DND-41 (cell line): Measurements from ENCODE around the gene CYP46A1.

Experiments
- ATAC-seq: fragments of 200-7000 bp; cut with Tn5 transposase; 3 replicates; pipeline ENCODE4 v1.9.1; 2021; ENCODE audit warnings: low read depth; ENCODE audit not compliant: insufficient read depth
- DNase-seq: peaks from one replicate; pipeline ENCODE4 v3.0.0-alpha.2; 2020
- H2AFZ ChIP-seq: 2 replicates; pipeline ENCODE4 v1.6.0; 2012; ENCODE audit warnings: low read depth, low read length
- H3K27ac ChIP-seq: 2 replicates; pipeline ENCODE4 v1.5.1; 2012; ENCODE audit warnings: low read length, inconsistent platforms
- H3K27me3 ChIP-seq: fragments of 200-600 bp; sonication (generic); 2 replicates; pipeline ENCODE4 v1.6.0; 2012; ENCODE audit warnings: low read length, mild to moderate bottlenecking, inconsistent platforms; ENCODE audit not compliant: insufficient read depth, poor library complexity
- H3K36me3 ChIP-seq: 2 replicates; pipeline ENCODE4 v1.5.1; 2012; ENCODE audit warnings: low read length, inconsistent platforms; ENCODE audit not compliant: insufficient read depth
- H3K4me1 ChIP-seq: 2 replicates; pipeline ENCODE4 v1.5.1; 2012; ENCODE audit warnings: mild to moderate bottlenecking, low read length; ENCODE audit not compliant: insufficient read depth
- H3K4me2 ChIP-seq: 2 replicates; pipeline ENCODE4 v1.6.0; 2012; ENCODE audit warnings: mild to moderate bottlenecking, moderate library complexity, low read length, inconsistent platforms; ENCODE audit not compliant: insufficient read depth
- H3K4me3 ChIP-seq, 2 experiments: fragments of 200-600 bp in 1 of 2; shearing (Covaris generic) in 1 of 2; 2 replicates each; pipeline ENCODE4 v1.5.1; 2012 to 2016; ENCODE audit warnings: inconsistent platforms in 2 of 2, low read length in 2 of 2, mild to moderate bottlenecking in 2 of 2, low read depth in 1 of 2, moderate library complexity in 1 of 2
- H3K79me2 ChIP-seq: 2 replicates; pipeline ENCODE4 v1.6.0; 2012; ENCODE audit warnings: low read length, inconsistent platforms; ENCODE audit not compliant: insufficient read depth
- H3K9ac ChIP-seq: 2 replicates; pipeline ENCODE4 v1.6.0; 2012; ENCODE audit warnings: low read depth, mild to moderate bottlenecking, inconsistent platforms, low read length, moderate library complexity
- H3K9me3 ChIP-seq: 2 replicates; pipeline ENCODE4 v1.5.1; 2012; ENCODE audit warnings: low read length, moderate library complexity, mild to moderate bottlenecking, inconsistent platforms; ENCODE audit not compliant: insufficient read depth, severe bottlenecking
- H4K20me1 ChIP-seq: 2 replicates; pipeline ENCODE4 v1.6.0; 2012; ENCODE audit warnings: low read length; ENCODE audit not compliant: insufficient read depth
- EZH2 ChIP-seq: IDR thresholded peaks from 3 replicates; pipeline ENCODE4 v1.6.1; 2012; ENCODE audit warnings: borderline replicate concordance, low read depth, mild to moderate bottlenecking, moderate library complexity, low read length, inconsistent platforms; ENCODE audit not compliant: severe bottlenecking
- TF ChIP-seq, protein P1 (sequence below): IDR thresholded peaks from 2 replicates; pipeline ENCODE4 v1.5.1; 2012; ENCODE audit warnings: borderline replicate concordance, low read length, moderate library complexity, mild to moderate bottlenecking; ENCODE audit not compliant: poor library complexity, severe bottlenecking; ENCODE audit errors: extremely low read depth

The CYP46A1 gene

DNA sequence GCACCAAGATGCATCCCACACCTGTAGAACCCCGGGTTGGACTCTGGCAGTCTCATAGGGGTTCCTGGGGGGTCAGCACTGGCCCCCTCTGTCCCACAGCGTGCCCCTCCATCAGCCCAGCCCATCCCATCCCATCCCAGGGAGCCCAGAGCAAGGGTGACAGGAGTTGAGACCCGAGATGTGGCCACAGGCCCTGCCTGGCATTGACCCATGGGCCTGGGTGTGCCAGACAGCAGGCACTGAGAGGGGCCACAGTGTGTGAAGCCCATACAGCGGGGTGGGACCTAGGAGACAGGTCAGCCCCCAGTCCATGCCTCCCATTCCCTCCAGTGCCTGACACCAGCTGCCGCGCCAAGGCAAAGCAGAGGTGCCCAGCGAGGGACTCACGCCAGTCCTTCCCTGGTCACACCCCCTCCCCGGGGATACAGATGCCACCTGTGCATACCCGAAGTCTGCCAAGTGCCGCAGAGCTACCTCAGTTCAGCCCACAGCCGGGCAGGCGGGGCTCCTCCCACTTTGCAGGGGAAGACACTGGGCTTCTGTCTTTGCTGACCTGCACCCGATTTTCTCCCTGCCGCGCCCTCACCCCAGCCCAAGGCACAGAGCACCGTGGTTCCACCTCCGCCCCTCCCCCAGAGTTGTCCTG lies 50.4 kb downstream of the CYP46A1 start:
- Histone ChIP-seq H3K4me3 (no peak overlapping the region), H3K9me3 (no peaks in the 10 kb centered on the region), H2AFZ (no peak overlapping the region), H4K20me1 (peaks cover 5% of the 10 kb centered on the region), H3K36me3 (no peaks in the 10 kb centered on the region), H3K27ac (no peak overlapping the region), H3K4me1 (no peaks in the 10 kb centered on the region), H3K79me2 (no peaks in the 10 kb centered on the region), H3K9ac (no peak overlapping the region), H3K27me3 (peaks cover 8% of the 10 kb centered on the region), H3K4me2 (no peak overlapping the region)
- DNase-seq, result no peak
- ATAC-seq, result no peak
- no peak for TF ChIP-seq EZH2
- TF ChIP-seq, protein P1, sequence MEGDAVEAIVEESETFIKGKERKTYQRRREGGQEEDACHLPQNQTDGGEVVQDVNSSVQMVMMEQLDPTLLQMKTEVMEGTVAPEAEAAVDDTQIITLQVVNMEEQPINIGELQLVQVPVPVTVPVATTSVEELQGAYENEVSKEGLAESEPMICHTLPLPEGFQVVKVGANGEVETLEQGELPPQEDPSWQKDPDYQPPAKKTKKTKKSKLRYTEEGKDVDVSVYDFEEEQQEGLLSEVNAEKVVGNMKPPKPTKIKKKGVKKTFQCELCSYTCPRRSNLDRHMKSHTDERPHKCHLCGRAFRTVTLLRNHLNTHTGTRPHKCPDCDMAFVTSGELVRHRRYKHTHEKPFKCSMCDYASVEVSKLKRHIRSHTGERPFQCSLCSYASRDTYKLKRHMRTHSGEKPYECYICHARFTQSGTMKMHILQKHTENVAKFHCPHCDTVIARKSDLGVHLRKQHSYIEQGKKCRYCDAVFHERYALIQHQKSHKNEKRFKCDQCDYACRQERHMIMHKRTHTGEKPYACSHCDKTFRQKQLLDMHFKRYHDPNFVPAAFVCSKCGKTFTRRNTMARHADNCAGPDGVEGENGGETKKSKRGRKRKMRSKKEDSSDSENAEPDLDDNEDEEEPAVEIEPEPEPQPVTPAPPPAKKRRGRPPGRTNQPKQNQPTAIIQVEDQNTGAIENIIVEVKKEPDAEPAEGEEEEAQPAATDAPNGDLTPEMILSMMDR, result no peak

DNA sequence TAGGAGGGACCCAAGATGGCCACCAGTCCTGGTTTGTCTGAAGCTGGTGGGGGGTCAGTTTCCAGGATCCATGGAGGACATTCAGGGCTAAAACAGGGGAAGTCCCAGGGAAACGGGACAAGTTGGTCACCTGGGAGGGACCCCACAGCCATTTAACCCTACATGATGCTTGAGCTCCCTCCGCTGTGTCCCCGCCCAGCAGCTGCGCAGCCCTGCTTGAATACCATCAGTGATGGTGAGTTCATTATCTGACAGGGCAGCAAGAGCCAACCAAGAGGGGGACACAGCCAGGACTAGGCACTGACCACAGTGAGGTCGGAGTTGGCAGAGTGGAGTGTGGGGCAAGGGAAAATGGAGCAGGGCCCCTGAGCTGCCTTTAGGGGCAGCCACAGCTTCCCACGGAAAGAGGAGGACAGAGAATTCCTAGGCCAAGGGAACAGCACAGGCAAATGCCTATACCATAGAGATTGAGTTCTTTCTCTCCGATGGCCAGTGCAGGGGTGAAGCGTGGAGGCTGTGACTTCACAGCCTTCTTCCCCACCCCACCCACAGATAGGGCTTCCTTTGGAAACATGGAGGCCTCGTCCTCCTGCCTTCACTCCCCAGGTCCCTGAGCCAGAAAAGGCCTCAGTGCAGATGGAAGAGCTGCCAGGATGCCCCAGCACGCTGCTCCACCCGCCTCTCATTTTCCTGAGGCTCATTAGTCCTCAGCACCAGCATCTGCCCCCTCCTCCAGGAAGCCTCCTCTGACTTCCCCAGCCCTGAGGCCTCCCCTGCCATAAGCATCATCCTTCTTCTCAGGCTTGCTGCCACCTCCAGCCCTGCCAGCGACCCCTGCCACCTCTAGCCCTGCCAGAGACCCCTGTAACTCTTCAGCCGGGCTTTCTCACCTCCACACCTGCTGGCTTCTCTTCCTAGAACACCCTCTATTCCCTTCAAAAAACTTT lies 51.4 kb downstream of the CYP46A1 start:
- peaks cover 8% of the 10 kb centered on the region for H3K27me3 ChIP-seq
- DNase-seq (no peak), ATAC-seq (no peak)
- no peak overlapping the region for H3K27ac ChIP-seq
- H3K36me3 ChIP-seq, result no peaks in the 10 kb centered on the region
- no peaks in the 10 kb centered on the region for H3K9me3 ChIP-seq
- H3K9ac ChIP-seq, result no peak overlapping the region
- H3K79me2 ChIP-seq, result no peaks in the 10 kb centered on the region
- H2AFZ ChIP-seq, result no peak overlapping the region
- no peak for TF ChIP-seq EZH2
- TF ChIP-seq, protein P1, result no peak
- peaks cover 5% of the 10 kb centered on the region for H4K20me1 ChIP-seq
- H3K4me2 ChIP-seq, result no peak overlapping the region
- no peaks in the 10 kb centered on the region for H3K4me1 ChIP-seq
- no peak overlapping the region for H3K4me3 ChIP-seq

DNA sequence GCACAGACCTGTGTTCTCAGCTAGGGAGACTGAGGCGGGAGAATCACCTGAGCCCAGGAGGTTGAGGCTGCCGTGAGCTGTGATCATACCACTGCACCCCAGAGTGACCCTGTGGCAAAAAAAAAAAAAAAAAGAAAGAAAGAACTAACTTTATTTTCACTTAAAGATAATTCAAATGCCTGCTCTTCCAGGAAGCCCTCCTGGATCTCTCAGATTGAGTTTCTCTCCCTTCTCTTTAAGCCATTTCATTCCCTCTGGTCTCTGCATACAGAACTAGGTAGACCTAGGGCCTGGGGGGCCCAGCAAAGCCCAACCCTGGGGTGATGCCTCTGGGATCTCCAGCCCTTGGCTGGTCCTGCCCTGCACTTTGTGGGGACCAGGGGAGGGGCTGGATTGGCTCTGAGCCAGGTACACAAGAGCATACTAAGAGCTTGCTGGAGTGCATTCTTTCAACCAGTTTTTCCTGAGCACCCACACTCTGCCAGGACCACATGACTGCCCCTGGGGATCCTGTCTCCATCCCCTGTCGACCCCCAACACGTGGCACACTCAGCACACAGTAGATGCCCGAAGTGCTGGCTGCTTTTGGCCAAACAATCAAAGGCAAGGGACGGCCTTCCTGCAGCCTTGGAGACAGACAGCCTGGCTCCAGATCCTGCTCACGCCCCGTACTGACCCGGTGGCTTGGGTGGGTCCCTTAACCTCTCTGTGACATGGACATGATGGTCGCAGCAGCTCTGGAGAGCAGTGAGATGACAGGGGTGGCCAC lies 52.7 kb downstream of the CYP46A1 start:
- Histone ChIP-seq H3K4me2 (no peak overlapping the region), H3K79me2 (no peaks in the 10 kb centered on the region), H3K4me3 (no peak overlapping the region), H3K9ac (no peak overlapping the region), H3K27ac (no peak overlapping the region), H3K9me3 (no peaks in the 10 kb centered on the region), H4K20me1 (peaks cover 5% of the 10 kb centered on the region), H2AFZ (no peak overlapping the region), H3K27me3 (peaks cover 8% of the 10 kb centered on the region), H3K36me3 (no peaks in the 10 kb centered on the region), H3K4me1 (no peaks in the 10 kb centered on the region)
- DNase-seq, result no peak
- no peak for ATAC-seq
- TF ChIP-seq EZH2, result no peak
- TF ChIP-seq, protein P1, result no peak
